Measurements from ENCODE around the gene PCGF6.

GRCh38 chr10:103287992-103288391 lies 62.9 kb downstream of the PCGF6 start:
- TF ChIP-seq CTCF (conservative IDR thresholded peaks at IDR 0.05 in 1 of 2, IDR thresholded peaks at IDR 0.05 in 1 of 2; ENCODE audit: extremely low read depth in 1 of 2, insufficient read depth in 1 of 2, low read depth in 1 of 2, low read length in 2 of 2) (no peak), EZH2 (IDR thresholded peaks at IDR 0.05; ENCODE audit: borderline replicate concordance, low read length) (no peak)
